GM12878 (cell line): ENCODE measurements around the gene GEMIN5. TPM values are rescaled to one million over a fixed set of nuclear protein-coding genes. Genes with fewer than 3 reads are reported as not detected.

Experiments
- ATAC-seq: fragments of 200-7000 bp; cut with Tn5 transposase; 3 replicates; pipeline ENCODE4 v1.9.1; 2020; ENCODE audit warnings: mild to moderate bottlenecking, moderate library complexity
- BruUV-seq: library from RNA; stranded (reverse); fragments of 400-500 nt; replicated peaks from 2 replicates; lab custom pipeline; 2021; lab: Mats Ljungman, UMichigan
- CTCF ChIA-PET: fragments of 300-600 bp; sonication (Branson Sonifier 250); formaldehyde crosslinking; extraction: SDS; loops from one replicate; lab custom pipeline; 2021; ENCODE audit warnings: inconsistent platforms; lab: Yijun Ruan, JAX
- POLR2A ChIA-PET: fragments of 350-600 bp; formaldehyde crosslinking; extraction: SDS; loops from one replicate; lab custom pipeline; 2021; ENCODE audit warnings: inconsistent platforms; lab: Charles Lee
- RAD21 ChIA-PET: fragments of 300-600 bp; sonication (Branson Sonifier 250); formaldehyde crosslinking; loops from one replicate; lab custom pipeline; 2023; ENCODE audit warnings: antibody characterized with exemption; ENCODE audit not compliant: unreplicated experiment; lab: Charles Lee
- SMC1A ChIA-PET: fragments of 300-600 bp; sonication (Branson Sonifier 250); formaldehyde crosslinking; loops from one replicate; lab custom pipeline; 2023; ENCODE audit not compliant: unreplicated experiment, uncharacterized antibody; lab: Charles Lee
- DNase-seq: peaks from one replicate; pipeline ENCODE4 v3.0.0-alpha.2; 2011; ENCODE audit warnings: low read depth, low spot score
- FAIRE-seq: peaks from 3 replicates; lab custom pipeline; 2011; peaks lifted over from hg19 to GRCh38; lab: Jason Lieb, UNC
- H2AFZ ChIP-seq: 2 replicates; pipeline ENCODE4 v1.6.0; 2011; ENCODE audit warnings: low read depth, low read length, control low read depth; ENCODE audit not compliant: control insufficient read depth
- H3K27ac ChIP-seq: 2 replicates; pipeline ENCODE4 v1.5.1; 2011; ENCODE audit warnings: control low read depth; ENCODE audit not compliant: control insufficient read depth, insufficient read depth
- H3K27me3 ChIP-seq, 2 experiments: replicated peaks in 1 of 2; 2 replicates each; pipeline versions ENCODE4 v1.6.0 to v1.6.1; 2011; ENCODE audit warnings: low read length in 1 of 2; ENCODE audit not compliant: control insufficient read depth in 2 of 2, insufficient read depth in 2 of 2
- H3K36me3 ChIP-seq, 2 experiments: 2 replicates each; pipeline ENCODE4 v1.5.1; 2011; ENCODE audit warnings: low read length in 1 of 2; ENCODE audit not compliant: control insufficient read depth in 2 of 2, insufficient read depth in 2 of 2
- H3K4me1 ChIP-seq: 2 replicates; pipeline ENCODE4 v1.6.1; 2011; ENCODE audit warnings: mild to moderate bottlenecking, low read length, moderate library complexity, mixed read lengths; ENCODE audit not compliant: control insufficient read depth, insufficient read depth
- H3K4me2 ChIP-seq: 2 replicates; pipeline ENCODE4 v1.6.0; 2011; ENCODE audit warnings: control low read depth; ENCODE audit not compliant: control insufficient read depth, insufficient read depth
- H3K4me3 ChIP-seq: fragments of 200-600 bp; sonication (generic); 2 replicates; pipeline ENCODE4 v1.5.1; 2016
- H3K79me2 ChIP-seq: 2 replicates; pipeline ENCODE4 v1.6.0; 2011; ENCODE audit warnings: low read length; ENCODE audit not compliant: control insufficient read depth, insufficient read depth
- H3K9ac ChIP-seq: 2 replicates; pipeline ENCODE4 v1.8.0; 2011; ENCODE audit warnings: low read length, control low read depth, mixed read lengths; ENCODE audit not compliant: control insufficient read depth, insufficient read depth
- H3K9me3 ChIP-seq: replicated peaks from 3 replicates; pipeline ENCODE4 v1.5.1; 2011; ENCODE audit warnings: mild to moderate bottlenecking, low read length; ENCODE audit not compliant: control insufficient read depth, insufficient read depth
- H4K20me1 ChIP-seq: 2 replicates; pipeline ENCODE4 v1.6.0; 2011; ENCODE audit not compliant: control insufficient read depth, insufficient read depth
- BHLHE40 ChIP-seq, 2 experiments: fragments of 450-650 bp in 1 of 2; IDR thresholded peaks; 2 replicates each; pipeline ENCODE4 v1.6.1; 2011 to 2017; ENCODE audit warnings: low read depth in 2 of 2, borderline replicate concordance in 1 of 2, improper control_type of control experiment in 1 of 2, low read length in 1 of 2, mild to moderate bottlenecking in 1 of 2
- MYC ChIP-seq: IDR thresholded peaks from 2 replicates; pipeline ENCODE4 v1.6.1; 2011; ENCODE audit warnings: mild to moderate bottlenecking, low read length, moderate library complexity, inconsistent platforms; ENCODE audit not compliant: insufficient read depth, insufficient replicate concordance, insufficient read length, severe bottlenecking
- NR2F1 ChIP-seq: fragments of 450-650 bp; conservative IDR thresholded peaks from 2 replicates; pipeline ENCODE4 v1.6.1; 2017; ENCODE audit warnings: mild to moderate bottlenecking
- PAX8 ChIP-seq: fragments of 450-650 bp; IDR thresholded peaks from 2 replicates; pipeline ENCODE4 v1.6.1; 2017; ENCODE audit warnings: mild to moderate bottlenecking, moderate library complexity
- SIN3A ChIP-seq: IDR thresholded peaks from 2 replicates; pipeline ENCODE4 v1.6.1; 2012; ENCODE audit warnings: low read depth, low read length, improper control_type of control experiment
- SIX5 ChIP-seq: IDR thresholded peaks from 2 replicates; pipeline ENCODE4 v1.6.1; 2011; ENCODE audit warnings: mild to moderate bottlenecking, low read depth, low read length, moderate library complexity; ENCODE audit not compliant: severe bottlenecking
- SMAD1 ChIP-seq: fragments of 450-650 bp; IDR thresholded peaks from 2 replicates; pipeline ENCODE4 v1.6.1; 2018; ENCODE audit warnings: mild to moderate bottlenecking, low read depth; ENCODE audit not compliant: partially characterized antibody
- YY1 ChIP-seq: IDR thresholded peaks from 2 replicates; pipeline ENCODE4 v1.6.1; 2011; ENCODE audit warnings: low read depth, mild to moderate bottlenecking, low read length
- ZNF384 ChIP-seq: IDR thresholded peaks from 2 replicates; pipeline ENCODE4 v1.6.1; 2012; ENCODE audit warnings: low read depth, mild to moderate bottlenecking, low read length, improper control_type of control experiment, borderline replicate concordance
- ZNF622 ChIP-seq: fragments of 450-650 bp; IDR thresholded peaks from 2 replicates; pipeline ENCODE4 v1.6.1; 2017; ENCODE audit warnings: mild to moderate bottlenecking, inconsistent platforms
- in situ Hi-C: fragments of 300-500 bp; cut with MboI; formaldehyde crosslinking; loops from 9 replicates; pipeline ENCODE4 v1.14.3; 2018; ENCODE audit warnings: mixed read lengths
- intact Hi-C: fragments of 100-400 bp; cut with micrococcal nuclease; formaldehyde crosslinking; loops from one replicate; pipeline ENCODE4 v1.14.2; 2022; ENCODE audit not compliant: unreplicated experiment
- polyA plus RNA-seq, 11 experiments: library from polyadenylated mRNA; depleted of rRNA in 4 of 11; unstranded in 6 of 11; stranded (reverse) in 5 of 11; fragments of >200 nt; fragmentation: Nextera tagmentation in 4 of 11; fragmentation: Illumina TruSeq in 1 of 11; extraction: Ambion mirVana in 4 of 11; extraction: Trizol in 1 of 11; gene quantifications; 1 replicate in 1 of 11; 2 replicates in 10 of 11; pipeline versions ENCODE4 v1.2.1 to v1.2.3, GENCODE V29; 2011 to 2016; ENCODE audit warnings: inconsistent platforms in 2 of 11, missing spikeins in 2 of 11, low read depth in 1 of 11
- total RNA-seq, 4 experiments: library from RNA; depleted of rRNA in 3 of 4; stranded (reverse); fragments of >200 nt in 3 of 4; fragmentation: Illumina TruSeq in 1 of 4; extraction: Trizol in 1 of 4; gene quantifications; 2 replicates each; pipeline versions ENCODE4 v1.2.1 to v1.2.3, GENCODE V29; 2013 to 2021
- TF ChIP-seq, protein P1 (sequence below): fragments of 450-650 bp; IDR thresholded peaks from 2 replicates; pipeline ENCODE4 v1.6.1; 2017; ENCODE audit warnings: mild to moderate bottlenecking, moderate library complexity
- TF ChIP-seq, protein P2 (sequence below): fragments of 450-650 bp; formaldehyde crosslinking; IDR thresholded peaks from 2 replicates; pipeline ENCODE4 v1.4.0; 2020; ENCODE audit warnings: mild to moderate bottlenecking, moderate library complexity
- TF ChIP-seq, protein P3 (sequence below): IDR thresholded peaks from 2 replicates; pipeline ENCODE4 v1.6.1; 2011; ENCODE audit warnings: borderline replicate concordance, low read depth, mild to moderate bottlenecking, moderate library complexity, low read length; ENCODE audit not compliant: insufficient read depth, poor library complexity, severe bottlenecking

Gene GEMIN5
- total and polyA plus RNA-seq, 10 of the 15 experiments (the other 5 are each of a cell fraction or from before 2014, with no cell fraction given) = 6.3 to 29.8 (median 23.3) TPM

DNA sequence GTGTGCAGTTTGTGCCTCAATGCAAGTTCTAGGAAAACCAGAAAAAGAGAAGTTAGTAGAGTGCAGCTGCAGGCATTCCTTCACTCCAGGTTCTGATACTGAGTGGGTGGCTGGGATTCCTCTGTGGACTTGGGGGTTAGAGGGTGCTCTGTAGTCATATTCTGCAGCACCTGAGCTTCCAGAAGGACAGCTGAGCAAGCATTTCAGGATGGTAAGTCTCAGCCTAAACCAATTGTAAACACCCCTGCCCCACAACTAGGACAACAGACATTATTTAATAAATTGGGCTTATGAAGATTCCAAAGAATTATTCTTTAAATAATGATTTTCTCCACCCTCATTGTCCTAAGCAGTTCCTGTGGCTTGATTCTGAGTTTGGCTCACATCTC is 96.7 kb downstream of the GEMIN5 start:
- FAIRE-seq = no peak
- H3K4me2 ChIP-seq = no peak overlapping the region
- intact Hi-C loops = no loop called here
- TF ChIP-seq SIN3A (no peak), MYC (no peak), ZNF384 (no peak), PAX8 (no peak), YY1 (no peak), BHLHE40 (IDR thresholded peaks at IDR 0.05; ENCODE audit: borderline replicate concordance in 1 of 2, low read depth in 2 of 2, low read length in 1 of 2) (no peak), SIX5 (no peak), NR2F1 (no peak), ZNF622 (no peak), SMAD1 (no peak)
- TF ChIP-seq, protein P1, sequence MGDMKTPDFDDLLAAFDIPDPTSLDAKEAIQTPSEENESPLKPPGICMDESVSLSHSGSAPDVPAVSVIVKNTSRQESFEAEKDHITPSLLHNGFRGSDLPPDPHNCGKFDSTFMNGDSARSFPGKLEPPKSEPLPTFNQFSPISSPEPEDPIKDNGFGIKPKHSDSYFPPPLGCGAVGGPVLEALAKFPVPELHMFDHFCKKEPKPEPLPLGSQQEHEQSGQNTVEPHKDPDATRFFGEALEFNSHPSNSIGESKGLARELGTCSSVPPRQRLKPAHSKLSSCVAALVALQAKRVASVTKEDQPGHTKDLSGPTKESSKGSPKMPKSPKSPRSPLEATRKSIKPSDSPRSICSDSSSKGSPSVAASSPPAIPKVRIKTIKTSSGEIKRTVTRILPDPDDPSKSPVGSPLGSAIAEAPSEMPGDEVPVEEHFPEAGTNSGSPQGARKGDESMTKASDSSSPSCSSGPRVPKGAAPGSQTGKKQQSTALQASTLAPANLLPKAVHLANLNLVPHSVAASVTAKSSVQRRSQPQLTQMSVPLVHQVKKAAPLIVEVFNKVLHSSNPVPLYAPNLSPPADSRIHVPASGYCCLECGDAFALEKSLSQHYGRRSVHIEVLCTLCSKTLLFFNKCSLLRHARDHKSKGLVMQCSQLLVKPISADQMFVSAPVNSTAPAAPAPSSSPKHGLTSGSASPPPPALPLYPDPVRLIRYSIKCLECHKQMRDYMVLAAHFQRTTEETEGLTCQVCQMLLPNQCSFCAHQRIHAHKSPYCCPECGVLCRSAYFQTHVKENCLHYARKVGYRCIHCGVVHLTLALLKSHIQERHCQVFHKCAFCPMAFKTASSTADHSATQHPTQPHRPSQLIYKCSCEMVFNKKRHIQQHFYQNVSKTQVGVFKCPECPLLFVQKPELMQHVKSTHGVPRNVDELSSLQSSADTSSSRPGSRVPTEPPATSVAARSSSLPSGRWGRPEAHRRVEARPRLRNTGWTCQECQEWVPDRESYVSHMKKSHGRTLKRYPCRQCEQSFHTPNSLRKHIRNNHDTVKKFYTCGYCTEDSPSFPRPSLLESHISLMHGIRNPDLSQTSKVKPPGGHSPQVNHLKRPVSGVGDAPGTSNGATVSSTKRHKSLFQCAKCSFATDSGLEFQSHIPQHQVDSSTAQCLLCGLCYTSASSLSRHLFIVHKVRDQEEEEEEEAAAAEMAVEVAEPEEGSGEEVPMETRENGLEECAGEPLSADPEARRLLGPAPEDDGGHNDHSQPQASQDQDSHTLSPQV = no peak
- TF ChIP-seq, protein P2, sequence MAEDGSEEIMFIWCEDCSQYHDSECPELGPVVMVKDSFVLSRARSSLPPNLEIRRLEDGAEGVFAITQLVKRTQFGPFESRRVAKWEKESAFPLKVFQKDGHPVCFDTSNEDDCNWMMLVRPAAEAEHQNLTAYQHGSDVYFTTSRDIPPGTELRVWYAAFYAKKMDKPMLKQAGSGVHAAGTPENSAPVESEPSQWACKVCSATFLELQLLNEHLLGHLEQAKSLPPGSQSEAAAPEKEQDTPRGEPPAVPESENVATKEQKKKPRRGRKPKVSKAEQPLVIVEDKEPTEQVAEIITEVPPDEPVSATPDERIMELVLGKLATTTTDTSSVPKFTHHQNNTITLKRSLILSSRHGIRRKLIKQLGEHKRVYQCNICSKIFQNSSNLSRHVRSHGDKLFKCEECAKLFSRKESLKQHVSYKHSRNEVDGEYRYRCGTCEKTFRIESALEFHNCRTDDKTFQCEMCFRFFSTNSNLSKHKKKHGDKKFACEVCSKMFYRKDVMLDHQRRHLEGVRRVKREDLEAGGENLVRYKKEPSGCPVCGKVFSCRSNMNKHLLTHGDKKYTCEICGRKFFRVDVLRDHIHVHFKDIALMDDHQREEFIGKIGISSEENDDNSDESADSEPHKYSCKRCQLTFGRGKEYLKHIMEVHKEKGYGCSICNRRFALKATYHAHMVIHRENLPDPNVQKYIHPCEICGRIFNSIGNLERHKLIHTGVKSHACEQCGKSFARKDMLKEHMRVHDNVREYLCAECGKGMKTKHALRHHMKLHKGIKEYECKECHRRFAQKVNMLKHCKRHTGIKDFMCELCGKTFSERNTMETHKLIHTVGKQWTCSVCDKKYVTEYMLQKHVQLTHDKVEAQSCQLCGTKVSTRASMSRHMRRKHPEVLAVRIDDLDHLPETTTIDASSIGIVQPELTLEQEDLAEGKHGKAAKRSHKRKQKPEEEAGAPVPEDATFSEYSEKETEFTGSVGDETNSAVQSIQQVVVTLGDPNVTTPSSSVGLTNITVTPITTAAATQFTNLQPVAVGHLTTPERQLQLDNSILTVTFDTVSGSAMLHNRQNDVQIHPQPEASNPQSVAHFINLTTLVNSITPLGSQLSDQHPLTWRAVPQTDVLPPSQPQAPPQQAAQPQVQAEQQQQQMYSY (CRISPR knock-in tag) = no peak
- TF ChIP-seq, protein P3, sequence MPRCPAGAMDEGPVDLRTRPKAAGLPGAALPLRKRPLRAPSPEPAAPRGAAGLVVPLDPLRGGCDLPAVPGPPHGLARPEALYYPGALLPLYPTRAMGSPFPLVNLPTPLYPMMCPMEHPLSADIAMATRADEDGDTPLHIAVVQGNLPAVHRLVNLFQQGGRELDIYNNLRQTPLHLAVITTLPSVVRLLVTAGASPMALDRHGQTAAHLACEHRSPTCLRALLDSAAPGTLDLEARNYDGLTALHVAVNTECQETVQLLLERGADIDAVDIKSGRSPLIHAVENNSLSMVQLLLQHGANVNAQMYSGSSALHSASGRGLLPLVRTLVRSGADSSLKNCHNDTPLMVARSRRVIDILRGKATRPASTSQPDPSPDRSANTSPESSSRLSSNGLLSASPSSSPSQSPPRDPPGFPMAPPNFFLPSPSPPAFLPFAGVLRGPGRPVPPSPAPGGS = no peak

More for the DNA sequence above, 96.7 kb downstream of the GEMIN5 start:
- DNase-seq (no peak), ATAC-seq (no peak)
- Histone ChIP-seq H3K9ac (no peak overlapping the region), H3K79me2 (no peaks in the 10 kb centered on the region), H3K36me3 (no peaks in the 10 kb centered on the region; a peak in 1 of 4 replicates), H3K27ac (no peak overlapping the region), H4K20me1 (no peaks in the 10 kb centered on the region), H3K4me3 (no peak overlapping the region), H3K4me1 (no peaks in the 10 kb centered on the region), H2AFZ (no peak overlapping the region), H3K27me3 (no peaks in the 10 kb centered on the region), H3K9me3 (no peaks in the 10 kb centered on the region)
- in situ Hi-C loops = no loop called here
- RAD21 ChIA-PET = no interaction called here
- POLR2A ChIA-PET = no interaction called here
- SMC1A ChIA-PET = no interaction called here
- no TSS peak for BruUV-seq
- CTCF ChIA-PET = interaction anchor here (1.2 kb wide), 1 partner anchor 8 kb away, joined by 3 read pairs; no protein-coding TSS in a partner anchor
